ENCODE measurements around the gene CAPNS1. TPM values are rescaled to one million over a fixed set of nuclear protein-coding genes. Genes with fewer than 3 reads are reported as not detected.

Gene CAPNS1
- 121 and 180 TPM in 2 replicates for total RNA-seq (2014; rRNA removed; shearing (Covaris generic); ENCODE audit: low replicate concordance)

DNA sequence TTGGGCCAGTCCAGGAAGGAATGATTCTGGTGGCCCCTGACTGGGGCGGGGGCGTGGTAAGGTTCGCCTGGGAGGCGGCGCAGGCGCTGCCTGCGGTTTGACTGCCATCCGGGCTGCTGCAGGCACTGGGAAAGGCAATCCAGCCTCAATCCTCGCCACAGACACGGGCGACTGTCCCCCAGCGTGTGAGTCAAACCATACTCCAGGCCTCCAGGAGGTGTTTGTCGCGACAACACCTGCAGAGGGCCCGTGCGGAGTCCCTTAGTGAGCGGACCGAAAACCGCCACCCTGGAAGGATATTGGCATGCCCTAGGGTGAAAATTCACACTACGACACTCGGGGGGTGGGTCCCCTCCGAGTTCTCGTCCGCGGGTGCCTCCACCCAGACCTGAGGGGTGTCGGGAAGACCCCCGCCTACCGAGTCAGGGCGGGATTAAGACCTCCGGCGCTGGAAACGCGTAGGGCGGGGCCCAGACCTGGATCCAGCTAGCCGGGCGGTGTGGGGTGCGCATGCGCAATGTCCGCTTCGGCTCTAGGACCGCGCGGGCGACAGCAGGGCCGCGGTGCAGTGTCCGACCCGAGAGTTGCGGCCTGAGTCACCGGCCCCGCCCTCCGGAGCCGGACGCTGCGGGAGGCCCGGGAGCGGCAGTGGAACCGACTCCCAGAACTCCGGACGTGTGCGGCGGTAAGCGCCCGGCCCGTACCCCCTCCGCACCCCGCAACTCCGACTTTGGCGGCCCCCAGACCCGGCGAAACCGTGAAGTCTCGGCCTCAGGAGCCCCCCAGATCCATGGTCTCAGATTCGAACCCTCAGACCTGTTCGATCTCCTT is at the start of gene CAPNS1:
Gene CAPNS1, plus strand, starts transcription at position 594 of the 831 bp plus-strand sequence. CDS start 946 bp downstream, outside the sequence.
- no peaks in the 10 kb centered on the region for H3K9me2 ChIP-seq (replicated peaks; ENCODE audit: insufficient read depth, low read length)
- H3K4me3 ChIP-seq (ENCODE audit: low read length): peak within 1 kb of the TSS; percentile 95
- no peaks in the 10 kb centered on the region for H3K27me3 ChIP-seq (ENCODE audit: low read length)
- H3K9me3 ChIP-seq (ENCODE audit: low read length): no peaks in the 10 kb centered on the region
- H3K79me2 ChIP-seq (ENCODE audit: low read length): peaks cover 19% of the 10 kb centered on the region
- H3K27ac ChIP-seq (ENCODE audit: low read length): peak within 1 kb of the TSS; percentile 80
- peaks cover 14% of the 10 kb centered on the region for H3K4me1 ChIP-seq (ENCODE audit: low read length)
- peak; percentile 97 for DNase-seq
- H4K20me1 ChIP-seq (ENCODE audit: insufficient read depth, low read depth, low read length): 0 out of 2 replicates have a peak, but pooled peaks cover 3% of the 10 kb centered on the region
- peak within 1 kb of the TSS; percentile 100 for H3K4me2 ChIP-seq (ENCODE audit: low read depth, low read length, poor library complexity, severe bottlenecking)
- peak within 1 kb of the TSS; percentile 88 for H3K9ac ChIP-seq (ENCODE audit: low read length)
- 0 out of 2 replicates have a peak, but pooled peaks cover 7% of the 10 kb centered on the region for H3K36me3 ChIP-seq (ENCODE audit: insufficient read depth, low read length)
- peak within 1 kb of the TSS; percentile 99 for H2AFZ ChIP-seq (ENCODE audit: low read length)

DNA sequence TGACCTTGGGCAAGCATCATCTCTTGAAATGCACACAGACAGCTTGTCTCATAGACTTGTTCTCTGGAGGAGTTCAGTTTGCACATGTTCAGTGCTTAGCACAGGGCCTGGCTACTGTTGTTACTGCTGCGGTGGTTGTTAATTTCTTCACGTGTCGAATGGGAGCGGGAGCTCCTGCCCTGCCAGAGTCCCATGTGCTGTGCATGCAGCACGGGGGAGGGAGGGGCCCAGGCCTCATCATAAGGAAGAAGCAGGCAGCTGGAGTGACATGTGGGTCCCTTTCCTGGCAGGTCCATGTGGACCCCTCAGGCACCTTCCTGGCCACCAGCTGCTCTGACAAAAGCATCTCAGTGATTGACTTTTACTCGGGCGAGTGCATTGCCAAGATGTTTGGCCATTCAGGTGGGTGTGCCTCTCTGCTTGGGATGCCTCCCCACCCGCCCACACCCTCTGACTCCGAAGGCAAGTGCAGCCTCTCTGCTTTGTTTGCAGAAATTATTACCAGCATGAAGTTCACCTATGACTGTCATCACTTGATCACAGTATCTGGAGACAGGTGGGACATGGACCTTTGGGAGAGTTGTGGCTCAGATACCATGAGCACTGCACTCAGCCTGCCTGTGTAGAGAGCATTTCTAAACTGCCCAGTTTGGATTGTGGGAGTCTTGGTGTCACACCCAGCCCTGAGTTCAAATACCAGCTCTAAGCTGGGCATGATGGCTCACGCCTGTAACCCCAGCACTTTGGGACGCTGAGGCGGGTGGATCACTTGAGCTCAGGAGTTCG is 48.8 kb upstream of the CAPNS1 start:
- Histone ChIP-seq H3K27me3 (ENCODE audit: low read length) (no peaks in the 10 kb centered on the region), H3K4me2 (ENCODE audit: low read depth, low read length, poor library complexity, severe bottlenecking) (no peak overlapping the region), H3K36me3 (ENCODE audit: insufficient read depth, low read length) (peaks cover 26% of the 10 kb centered on the region; the same call in 1 of the 2 replicates), H3K79me2 (ENCODE audit: low read length) (no peaks in the 10 kb centered on the region), H2AFZ (ENCODE audit: low read length) (no peak overlapping the region), H3K27ac (ENCODE audit: low read length) (no peak overlapping the region), H3K9ac (ENCODE audit: low read length) (no peak overlapping the region), H3K9me3 (ENCODE audit: low read length) (no peaks in the 10 kb centered on the region), H3K4me1 (ENCODE audit: low read length) (no peaks in the 10 kb centered on the region), H4K20me1 (ENCODE audit: insufficient read depth, low read depth, low read length) (no peaks in the 10 kb centered on the region), H3K9me2 (replicated peaks; ENCODE audit: insufficient read depth, low read length) (no peaks in the 10 kb centered on the region), H3K4me3 (ENCODE audit: low read length) (no peak overlapping the region)
- DNase-seq: no peak

DNA sequence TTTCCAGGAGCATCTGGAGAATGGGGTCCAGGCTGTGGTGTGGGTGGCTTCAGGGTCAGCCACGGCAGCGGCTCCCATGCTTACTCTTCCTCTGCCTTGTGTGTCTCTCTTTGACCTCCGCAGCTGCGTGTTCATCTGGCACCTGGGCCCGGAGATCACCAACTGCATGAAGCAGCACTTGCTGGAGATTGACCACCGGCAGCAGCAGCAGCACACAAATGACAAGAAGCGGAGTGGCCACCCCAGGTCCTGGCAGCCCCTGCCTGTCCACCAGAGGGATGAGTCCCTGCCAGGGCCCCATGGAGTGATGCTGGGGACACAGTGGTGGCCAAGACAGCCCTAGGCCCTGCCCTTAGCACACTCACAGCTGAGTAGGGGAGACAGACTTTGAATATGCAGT is 47.3 kb upstream of the CAPNS1 start:
- Histone ChIP-seq H3K9ac (ENCODE audit: low read length) (no peak overlapping the region), H3K27ac (ENCODE audit: low read length) (no peak overlapping the region), H3K4me3 (ENCODE audit: low read length) (no peak overlapping the region), H4K20me1 (ENCODE audit: insufficient read depth, low read depth, low read length) (no peaks in the 10 kb centered on the region), H3K9me3 (ENCODE audit: low read length) (no peaks in the 10 kb centered on the region), H3K79me2 (ENCODE audit: low read length) (no peaks in the 10 kb centered on the region), H3K36me3 (ENCODE audit: insufficient read depth, low read length) (peaks cover 28% of the 10 kb centered on the region; the same call in 1 of the 2 replicates), H2AFZ (ENCODE audit: low read length) (no peak overlapping the region), H3K9me2 (replicated peaks; ENCODE audit: insufficient read depth, low read length) (no peaks in the 10 kb centered on the region), H3K27me3 (ENCODE audit: low read length) (no peaks in the 10 kb centered on the region), H3K4me1 (ENCODE audit: low read length) (no peaks in the 10 kb centered on the region), H3K4me2 (ENCODE audit: low read depth, low read length, poor library complexity, severe bottlenecking) (no peak overlapping the region)
- DNase-seq: no peak

DNA sequence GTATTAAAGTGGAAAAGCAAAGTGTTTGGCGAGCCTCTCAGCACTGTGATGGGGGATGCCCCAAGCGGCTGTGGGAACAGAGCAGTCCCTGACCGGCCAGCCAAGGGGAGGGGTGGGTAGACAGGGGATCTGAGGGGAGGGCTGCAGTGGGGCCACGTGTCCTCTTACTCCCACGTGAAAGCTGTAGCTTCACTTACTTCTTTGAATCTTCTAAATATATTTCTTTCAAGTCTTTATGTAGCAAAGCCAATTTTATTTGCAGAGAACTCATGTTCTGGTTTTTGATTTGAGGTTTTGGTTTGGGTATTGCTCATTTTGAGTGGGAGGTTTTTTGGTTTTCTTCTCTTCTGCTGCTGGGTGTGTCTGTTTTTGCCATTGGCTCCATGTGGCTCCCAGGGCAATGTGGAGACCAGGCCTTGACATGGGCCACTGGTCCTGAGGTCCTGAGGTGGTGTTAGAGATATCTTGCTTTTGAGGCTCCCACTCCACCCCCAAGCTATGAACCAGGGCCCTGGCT is 46.7 kb upstream of the CAPNS1 start:
- no peak for DNase-seq
- Histone ChIP-seq H3K27me3 (ENCODE audit: low read length) (no peaks in the 10 kb centered on the region), H3K9me3 (ENCODE audit: low read length) (no peaks in the 10 kb centered on the region), H3K4me1 (ENCODE audit: low read length) (no peaks in the 10 kb centered on the region), H3K4me3 (ENCODE audit: low read length) (no peak overlapping the region), H2AFZ (ENCODE audit: low read length) (no peak overlapping the region), H3K4me2 (ENCODE audit: low read depth, low read length, poor library complexity, severe bottlenecking) (no peak overlapping the region), H3K9ac (ENCODE audit: low read length) (no peak overlapping the region), H3K9me2 (replicated peaks; ENCODE audit: insufficient read depth, low read length) (no peaks in the 10 kb centered on the region), H4K20me1 (ENCODE audit: insufficient read depth, low read depth, low read length) (no peaks in the 10 kb centered on the region), H3K79me2 (ENCODE audit: low read length) (no peaks in the 10 kb centered on the region), H3K36me3 (ENCODE audit: insufficient read depth, low read length) (peaks cover 28% of the 10 kb centered on the region; the same call in 1 of the 2 replicates), H3K27ac (ENCODE audit: low read length) (no peak overlapping the region)

DNA sequence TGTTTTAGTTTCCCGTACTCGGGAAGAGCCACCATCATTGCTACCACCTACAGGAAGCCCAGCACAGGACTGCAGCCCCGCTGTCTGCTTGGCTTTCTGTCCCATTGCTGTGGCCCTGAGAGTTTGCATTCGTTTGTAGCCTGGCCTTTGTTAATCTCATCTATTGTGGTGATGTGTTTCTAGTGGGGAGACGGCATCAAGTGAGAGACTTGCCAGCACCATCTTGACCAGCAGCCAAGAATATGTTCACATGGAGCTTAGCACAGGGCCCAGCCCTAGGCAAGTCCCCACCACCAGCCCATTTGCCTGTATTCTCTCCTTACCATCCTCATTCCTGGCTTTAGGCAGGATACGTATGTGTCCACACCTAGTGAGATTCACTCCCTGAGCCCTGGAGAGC is 46.2 kb upstream of the CAPNS1 start:
- H3K79me2 ChIP-seq (ENCODE audit: low read length): no peaks in the 10 kb centered on the region
- H3K4me1 ChIP-seq (ENCODE audit: low read length): no peaks in the 10 kb centered on the region
- H3K9me3 ChIP-seq (ENCODE audit: low read length): no peaks in the 10 kb centered on the region
- peaks cover 28% of the 10 kb centered on the region; the same call in 1 of the 2 replicates for H3K36me3 ChIP-seq (ENCODE audit: insufficient read depth, low read length)
- H3K9ac ChIP-seq (ENCODE audit: low read length): no peak overlapping the region
- no peak overlapping the region for H3K4me3 ChIP-seq (ENCODE audit: low read length)
- no peak overlapping the region for H3K4me2 ChIP-seq (ENCODE audit: low read depth, low read length, poor library complexity, severe bottlenecking)
- no peak overlapping the region for H3K27ac ChIP-seq (ENCODE audit: low read length)
- no peak overlapping the region for H2AFZ ChIP-seq (ENCODE audit: low read length)
- no peaks in the 10 kb centered on the region for H3K27me3 ChIP-seq (ENCODE audit: low read length)
- DNase-seq: no peak
- H3K9me2 ChIP-seq (replicated peaks; ENCODE audit: insufficient read depth, low read length): no peaks in the 10 kb centered on the region
- H4K20me1 ChIP-seq (ENCODE audit: insufficient read depth, low read depth, low read length): no peaks in the 10 kb centered on the region

DNA sequence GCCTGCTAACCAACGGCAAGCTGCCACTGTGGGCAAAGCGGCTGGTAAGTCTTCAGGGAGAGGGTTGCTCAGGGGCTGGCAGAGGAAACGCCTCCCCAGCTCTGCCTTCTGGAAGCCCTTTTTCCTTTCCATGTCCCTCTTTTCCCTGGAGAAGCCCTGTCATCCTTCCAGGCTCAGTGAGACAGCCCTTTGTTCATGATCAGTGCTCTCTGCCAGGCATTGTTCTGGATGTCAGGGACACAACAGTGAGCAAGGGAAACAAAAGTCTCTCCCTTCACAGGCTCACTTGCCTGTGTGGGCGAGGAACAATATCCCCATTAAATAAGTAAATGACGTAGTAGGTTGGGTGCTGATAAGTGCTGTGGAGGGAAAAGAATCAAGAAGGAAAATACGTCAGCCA is 42.8 kb upstream of the CAPNS1 start:
- Histone ChIP-seq H3K79me2 (ENCODE audit: low read length) (no peaks in the 10 kb centered on the region), H3K36me3 (ENCODE audit: insufficient read depth, low read length) (peaks cover 27% of the 10 kb centered on the region; the same call in 1 of the 2 replicates), H2AFZ (ENCODE audit: low read length) (no peak overlapping the region), H3K9ac (ENCODE audit: low read length) (no peak overlapping the region), H3K4me2 (ENCODE audit: low read depth, low read length, poor library complexity, severe bottlenecking) (no peak overlapping the region), H3K4me1 (ENCODE audit: low read length) (peaks cover 12% of the 10 kb centered on the region), H3K9me2 (replicated peaks; ENCODE audit: insufficient read depth, low read length) (no peaks in the 10 kb centered on the region), H3K4me3 (ENCODE audit: low read length) (no peak overlapping the region), H3K27me3 (ENCODE audit: low read length) (no peaks in the 10 kb centered on the region), H3K9me3 (ENCODE audit: low read length) (no peaks in the 10 kb centered on the region), H3K27ac (ENCODE audit: low read length) (no peak overlapping the region), H4K20me1 (ENCODE audit: insufficient read depth, low read depth, low read length) (no peaks in the 10 kb centered on the region)
- DNase-seq: no peak

DNA sequence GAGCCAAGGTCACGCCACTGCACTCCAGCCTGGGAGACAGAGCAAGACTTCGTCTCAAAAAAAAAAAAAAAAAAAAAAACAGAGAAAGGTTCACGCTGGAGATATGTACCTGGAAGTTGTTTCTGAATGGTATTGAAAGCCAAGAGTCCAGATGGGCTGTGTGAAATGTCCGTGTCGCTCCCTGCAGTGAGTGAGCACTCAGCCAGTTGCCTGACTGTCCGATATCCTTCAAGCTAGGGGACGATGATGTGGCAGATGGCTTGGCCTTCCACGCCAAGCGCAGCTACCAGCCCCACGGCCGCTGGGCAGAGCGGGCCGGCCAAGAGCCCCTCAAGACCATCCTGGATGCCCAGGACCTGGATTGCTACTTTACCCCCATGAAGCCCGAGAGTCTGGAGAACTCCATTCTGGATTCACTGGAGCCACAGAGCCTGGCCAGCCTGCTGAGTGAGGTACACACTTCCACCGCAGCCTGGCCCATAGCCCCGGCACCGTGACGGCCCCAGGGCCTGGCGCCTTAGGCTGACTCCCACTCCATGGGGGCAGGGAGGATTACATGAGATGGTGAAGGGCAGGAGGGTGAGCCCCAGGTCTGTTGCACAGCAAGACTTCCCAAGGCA is 40.6 kb upstream of the CAPNS1 start:
- H3K9ac ChIP-seq (ENCODE audit: low read length): no peak overlapping the region
- no peak overlapping the region for H3K27ac ChIP-seq (ENCODE audit: low read length)
- H3K4me2 ChIP-seq (ENCODE audit: low read depth, low read length, poor library complexity, severe bottlenecking): no peak overlapping the region

More for the DNA sequence above, 40.6 kb upstream of the CAPNS1 start:
- Histone ChIP-seq H3K4me3 (ENCODE audit: low read length) (no peak overlapping the region), H2AFZ (ENCODE audit: low read length) (no peak overlapping the region), H3K36me3 (ENCODE audit: insufficient read depth, low read length) (peaks cover 26% of the 10 kb centered on the region; the same call in 1 of the 2 replicates), H3K79me2 (ENCODE audit: low read length) (no peaks in the 10 kb centered on the region), H3K9me3 (ENCODE audit: low read length) (no peaks in the 10 kb centered on the region), H3K4me1 (ENCODE audit: low read length) (peaks cover 12% of the 10 kb centered on the region), H4K20me1 (ENCODE audit: insufficient read depth, low read depth, low read length) (peaks cover 5% of the 10 kb centered on the region; the same call in 1 of the 2 replicates), H3K27me3 (ENCODE audit: low read length) (no peaks in the 10 kb centered on the region), H3K9me2 (replicated peaks; ENCODE audit: insufficient read depth, low read length) (no peaks in the 10 kb centered on the region)
- no peak for DNase-seq

All from Karpas-422 (cell line).